K562 (cell line): ENCODE data around the gene CAPN7. TPM values are rescaled to one million over a fixed set of nuclear protein-coding genes. Genes with fewer than 3 reads are reported as not detected.

ENCODE experiments used
- CBX3 ChIP-seq, 2 experiments: IDR thresholded peaks; 1 replicate in 1 of 2; 2 replicates in 1 of 2; pipeline ENCODE4 v1.6.1; 2012; ENCODE audit warnings: inconsistent platforms in 2 of 2, low read length in 2 of 2, borderline replicate concordance in 1 of 2, control low read depth in 1 of 2
- CLOCK ChIP-seq: fragments of 250-450 bp; sonication (Bioruptor Pico); IDR thresholded peaks from 2 replicates; pipeline ENCODE4 v1.4.0; 2020; ENCODE audit warnings: mild to moderate bottlenecking, moderate library complexity, borderline replicate concordance
- CTBP1 ChIP-seq: fragments of 450-650 bp; IDR thresholded peaks from 2 replicates; pipeline ENCODE4 v1.6.1; 2016; ENCODE audit warnings: borderline replicate concordance
- E2F1 ChIP-seq: sonication (generic); formaldehyde crosslinking; IDR thresholded peaks from 2 replicates; pipeline ENCODE4 v1.8.1; 2023; ENCODE audit warnings: mild to moderate bottlenecking, missing genetic modification reagents, moderate library complexity
- FOXP4 ChIP-seq: sonication (generic); formaldehyde crosslinking; IDR thresholded peaks from 2 replicates; pipeline ENCODE4 v1.8.0; 2022; ENCODE audit warnings: mild to moderate bottlenecking, missing genetic modification reagents, borderline replicate concordance
- GABPA ChIP-seq: fragments of 200-800 bp; sonication (Bioruptor generic); conservative IDR thresholded peaks from 2 replicates; pipeline ENCODE4 v1.6.1; 2016; ENCODE audit warnings: low read depth, missing genetic modification characterization, missing compliant biosample characterization
- IRF9 ChIP-seq: fragments of 450-650 bp; IDR thresholded peaks from 2 replicates; pipeline ENCODE4 v1.6.1; 2016; ENCODE audit warnings: missing biosample characterization, missing genetic modification characterization
- MAFG ChIP-seq: fragments of 450-650 bp; conservative IDR thresholded peaks from 2 replicates; pipeline ENCODE4 v1.6.1; 2016; ENCODE audit warnings: missing genetic modification characterization, missing compliant biosample characterization
- MYNN ChIP-seq, 2 experiments: sonication (generic); formaldehyde crosslinking in 1 of 2; IDR thresholded peaks; 2 replicates each; pipeline versions ENCODE4 v1.5.0 to v1.6.1; 2016 to 2020; ENCODE audit warnings: antibody characterized with exemption in 1 of 2, missing genetic modification reagents in 1 of 2
- NRF1 ChIP-seq, 2 experiments: fragments of 450-650 bp; IDR thresholded peaks in 1 of 2; conservative IDR thresholded peaks in 1 of 2; 2 replicates each; pipeline ENCODE4 v1.6.1; 2014; ENCODE audit warnings: mild to moderate bottlenecking in 2 of 2
- SMARCE1 ChIP-seq: fragments of 450-650 bp; IDR thresholded peaks from 2 replicates; pipeline ENCODE4 v1.7.1; 2016; ENCODE audit warnings: mild to moderate bottlenecking
- ZBTB49 ChIP-seq: sonication (generic); formaldehyde crosslinking; IDR thresholded peaks from 2 replicates; pipeline ENCODE4 v1.8.0; 2022; ENCODE audit warnings: missing genetic modification reagents, mild to moderate bottlenecking, borderline replicate concordance
- ZBTB8A ChIP-seq: fragments of 450-650 bp; IDR thresholded peaks from 2 replicates; pipeline ENCODE4 v1.6.1; 2018; ENCODE audit warnings: mild to moderate bottlenecking, moderate library complexity; ENCODE audit not compliant: partially characterized antibody
- ZNF143 ChIP-seq: sonication (generic); formaldehyde crosslinking; IDR thresholded peaks from 2 replicates; pipeline ENCODE4 v1.9.0; 2022; ENCODE audit warnings: mild to moderate bottlenecking, missing genetic modification reagents
- ZNF165 ChIP-seq: fragments of 250-450 bp; sonication (Bioruptor Pico); IDR thresholded peaks from 2 replicates; pipeline ENCODE4 v1.4.0; 2020; ENCODE audit warnings: borderline replicate concordance
- ZNF239 ChIP-seq: fragments of 250-450 bp; sonication (Bioruptor Pico); IDR thresholded peaks from 2 replicates; pipeline ENCODE4 v1.4.0; 2020; ENCODE audit warnings: mild to moderate bottlenecking
- ZNF274 ChIP-seq: IDR thresholded peaks from 2 replicates; pipeline ENCODE4 v1.6.1; 2011; ENCODE audit warnings: low read depth, mild to moderate bottlenecking, low read length, moderate library complexity, borderline replicate concordance
- polyA plus RNA-seq, 8 experiments: library from polyadenylated mRNA; depleted of rRNA in 4 of 8; stranded (reverse) in 5 of 8; unstranded in 3 of 8; fragments of >200 nt; fragmentation: Nextera tagmentation in 2 of 8; fragmentation: Illumina TruSeq in 1 of 8; extraction: Ambion mirVana in 2 of 8; extraction: Trizol in 1 of 8; gene quantifications; 2 replicates each; pipeline versions ENCODE4 v1.2.1 to v1.2.3, GENCODE V29; 2011 to 2014; ENCODE audit warnings: inconsistent platforms in 1 of 8, missing spikeins in 1 of 8
- total RNA-seq, 7 experiments: library from RNA; depleted of rRNA in 6 of 7; stranded (reverse); fragments of >200 nt in 6 of 7; fragmentation: Illumina TruSeq in 2 of 7; extraction: Trizol in 2 of 7; gene quantifications; 2 replicates each; pipeline versions ENCODE4 v1.2.1 to v1.2.3, GENCODE V29; 2011 to 2021; ENCODE audit warnings: low replicate concordance in 1 of 7

The CAPN7 gene
- total and polyA plus RNA-seq, 9 of the 15 experiments (the other 6 are each of a cell fraction or from before 2014, with no cell fraction given) = 6.5 to 42.7 (median 32.7) TPM

- TF ChIP-seq E2F1 (CRISPR knock-in tag) (no peak), CLOCK (no peak), ZBTB8A (no peak), MYNN (IDR thresholded peaks at IDR 0.05) (peak; percentile 89), MYNN (CRISPR knock-in tag; IDR thresholded peaks at IDR 0.05) (peak; percentile 58; the same call in 1 of the 2 replicates), FOXP4 (CRISPR knock-in tag) (no peak), NRF1 (conservative IDR thresholded peaks at IDR 0.05 in 1 of 2, IDR thresholded peaks at IDR 0.05 in 1 of 2) (0 out of 4 replicates have a peak, but pooled peaks of 1 of the 2 experiments have one; percentile 14), ZNF274 (no peak), CBX3 (IDR thresholded peaks at IDR 0.05; ENCODE audit: borderline replicate concordance in 1 of 2, low read length in 2 of 2) (no peak), ZNF143 (CRISPR knock-in tag) (no peak), CTBP1 (peak; percentile 63), ZNF239 (CRISPR knock-in tag) (peak; percentile 29; the same call in 1 of the 2 replicates), IRF9 (peak; percentile 92), MAFG (tag) (no peak), ZBTB49 (CRISPR knock-in tag) (no peak), ZNF165 (CRISPR knock-in tag) (no peak), GABPA (tag) (0 out of 2 replicates have a peak, but pooled peaks have one; percentile 22), SMARCE1 (peak; percentile 48; the same call in 1 of the 2 replicates)
Observed at GRCh38 chr3:15287565-15288330, 81.7 kb downstream of the CAPN7 start (continued).
